IPS DF 4.7 (cell line): Measurements from ENCODE around the gene ACE2.

Experiments
- DNase-seq: peaks from one replicate; pipeline ENCODE4 v3.0.0-alpha.2; 2013; ENCODE audit warnings: low spot score; ENCODE audit errors: extremely low read depth

ACE2 gene

GRCh38 chrX:15512401-15512965 lies 88.3 kb downstream of the ACE2 start:
- no peak for DNase-seq

GRCh38 chrX:15511563-15511962 lies 89.2 kb downstream of the ACE2 start:
- DNase-seq: no peak
